ENCODE data around the gene CASK.

Gene CASK

DNA sequence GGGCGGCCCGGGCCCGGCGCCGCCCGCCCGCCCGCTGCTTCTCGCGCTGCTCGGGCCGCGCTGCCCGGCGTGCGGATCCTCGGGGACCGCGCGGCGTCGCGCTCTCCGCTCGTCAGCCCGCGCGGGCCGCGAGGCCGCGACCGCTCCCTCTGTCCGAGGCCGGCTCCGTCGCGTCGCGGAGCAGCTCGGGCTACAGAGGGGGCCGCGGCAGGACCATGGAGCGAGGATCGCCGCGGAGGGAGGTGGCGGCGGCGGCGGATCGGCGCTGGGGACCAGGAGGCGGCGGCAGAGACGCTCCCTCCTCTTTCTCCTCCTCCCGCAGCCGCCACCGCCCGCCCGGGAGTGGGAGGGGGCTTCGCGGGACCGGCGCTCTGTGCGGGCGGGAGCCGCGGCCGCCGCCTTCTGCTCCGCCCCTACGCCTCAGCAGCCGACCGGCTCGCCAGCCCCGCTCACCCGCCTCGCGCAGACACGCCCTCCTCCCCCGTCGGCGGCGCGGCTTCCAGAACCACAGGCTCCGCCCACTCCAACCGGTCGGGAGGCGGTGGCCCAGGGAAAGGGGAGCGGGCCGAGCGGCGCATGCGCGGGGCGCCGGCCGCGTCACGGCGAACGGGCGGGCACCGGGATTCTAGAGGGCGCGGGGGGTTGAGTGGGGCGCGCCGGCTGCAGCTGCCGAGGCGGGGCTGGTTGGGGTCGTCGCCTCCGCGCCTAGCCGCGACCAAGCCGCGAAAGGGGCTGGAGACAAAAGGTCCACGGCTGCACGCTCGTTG is at the start of gene CASK:
TSS of gene CASK (minus strand) at position 344 of the 767 bp plus-strand sequence. CDS start 566 bp downstream, outside the sequence.
- peak; percentile 14 to 64 for DNase-seq

DNA sequence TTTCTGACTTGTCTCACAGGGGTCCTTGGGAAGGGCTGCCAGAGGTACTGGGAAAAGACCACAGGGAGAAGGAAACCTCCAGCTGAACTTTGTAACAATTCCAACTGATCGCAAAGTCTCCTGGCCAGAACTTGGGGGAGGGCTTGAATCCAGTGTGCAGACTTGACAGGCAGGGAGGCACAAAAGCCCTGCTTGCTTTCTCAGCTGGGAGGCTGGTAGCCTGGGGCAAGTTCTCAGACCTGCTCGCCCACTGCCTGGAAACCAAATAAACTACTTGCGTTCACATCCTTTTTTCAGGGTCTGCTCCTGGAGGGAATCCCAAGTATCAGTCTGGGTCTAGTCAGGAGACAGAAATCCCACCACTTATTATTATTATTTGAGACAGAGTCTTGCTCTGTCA is 48.0 kb upstream of the CASK start:
- DNase-seq, result no peak

- no peak for DNase-seq
Observed at GRCh38 chrX:41970419-41970818, 47.1 kb upstream of the CASK start.

GRCh38 chrX:41963348-41963747 is 40.0 kb upstream of the CASK start:
- no peak for DNase-seq

DNA sequence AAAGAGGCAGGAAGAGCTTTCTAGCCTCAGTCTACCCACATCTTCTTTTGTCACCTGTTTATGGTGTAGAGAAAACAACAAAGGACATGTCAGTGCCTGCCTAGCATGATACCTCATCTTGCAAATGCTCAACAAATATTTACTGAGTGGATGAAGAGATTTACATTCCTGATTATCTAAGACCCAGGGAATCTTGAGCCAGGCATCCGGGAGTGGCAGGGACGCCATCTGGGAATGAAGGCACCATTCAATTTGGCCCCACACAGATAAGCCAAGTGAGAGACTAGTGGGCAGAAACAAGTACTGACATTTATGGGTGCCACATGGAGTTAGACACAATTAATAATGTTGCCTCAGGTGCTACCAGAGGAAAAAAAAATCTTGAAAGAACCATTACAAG is 36.8 kb upstream of the CASK start:
- DNase-seq, result no peak

- DNase-seq, result no peak
Observed at GRCh38 chrX:41958861-41959260, 35.5 kb upstream of the CASK start.

DNA sequence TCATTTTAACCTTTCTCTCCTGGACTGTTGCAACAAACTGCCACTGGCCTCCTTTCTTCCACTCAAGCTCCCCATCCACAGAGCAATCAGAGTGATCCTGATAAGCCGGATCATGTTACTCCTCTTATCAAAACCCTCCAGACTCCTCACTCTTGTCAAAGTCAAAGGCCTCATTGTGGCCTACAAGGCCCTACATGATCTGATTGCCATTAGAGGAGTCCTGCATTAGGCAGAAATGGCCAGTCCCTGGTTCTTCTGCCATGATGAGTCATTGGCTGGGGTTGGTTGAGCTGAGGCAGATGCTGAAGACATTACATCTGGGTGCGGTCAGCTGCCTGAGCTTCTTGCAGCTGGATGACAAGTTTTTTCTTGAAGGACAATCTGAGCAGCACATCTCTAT is 32.7 kb upstream of the CASK start:
- no peak for DNase-seq

- no peak for DNase-seq
Observed at GRCh38 chrX:41952102-41952501, 28.7 kb upstream of the CASK start.

DNA sequence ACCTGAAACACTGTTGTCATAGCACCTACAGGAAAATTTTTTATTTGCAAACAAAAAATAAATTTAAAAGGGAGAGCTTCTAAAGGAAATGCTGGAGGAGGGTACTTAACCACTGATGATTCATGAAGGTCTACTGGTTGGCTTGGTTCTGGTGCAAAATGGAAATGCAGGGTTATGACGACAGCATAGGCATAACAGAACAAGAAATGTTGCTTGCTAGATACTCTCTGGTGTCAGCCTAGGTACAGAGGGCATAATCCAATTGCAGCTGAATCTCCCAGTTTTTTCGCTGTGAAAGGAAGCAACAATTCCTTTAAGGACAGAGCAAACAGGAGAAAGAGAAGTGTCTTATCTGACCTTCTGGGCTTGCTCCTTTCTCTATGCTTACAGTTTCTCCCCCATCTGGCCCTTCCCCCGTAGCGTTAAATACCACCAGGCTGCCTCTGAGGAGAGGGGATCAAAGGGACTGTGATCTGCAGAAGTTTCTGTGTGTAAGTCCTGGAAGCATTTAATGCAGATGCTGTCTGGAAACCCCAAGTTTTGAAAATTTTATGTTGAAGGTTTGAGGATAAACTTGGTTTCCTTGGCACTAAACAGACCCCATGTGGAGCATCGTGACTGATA is 23.7 kb upstream of the CASK start:
- no peak for DNase-seq

GRCh38 chrX:41946235-41946634 is 22.9 kb upstream of the CASK start:
- no peak for DNase-seq

GRCh38 chrX:41935832-41936231 is 12.5 kb upstream of the CASK start:
- DNase-seq, result no peak

DNA sequence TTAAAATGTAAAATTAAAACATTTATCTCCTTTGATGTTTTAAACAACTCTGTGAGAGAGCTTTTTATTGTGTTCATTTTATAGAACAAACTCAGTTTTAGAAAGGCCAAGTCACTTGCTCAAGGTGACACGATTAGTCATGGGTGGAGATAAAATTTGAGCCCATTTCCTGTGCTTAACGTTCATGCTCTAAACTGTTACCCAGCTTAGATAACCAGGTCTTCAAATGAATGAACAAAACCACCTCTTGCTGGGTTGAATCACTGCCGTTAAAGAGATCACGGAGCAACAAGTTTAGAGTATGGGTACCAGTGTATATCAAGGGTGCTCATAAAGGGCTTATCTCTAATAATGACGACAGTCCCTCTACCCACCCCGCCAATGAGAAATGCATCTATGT is 10.2 kb upstream of the CASK start:
- no peak for DNase-seq

GRCh38 chrX:41932885-41933284 is 9.5 kb upstream of the CASK start:
- DNase-seq, result no peak

- no peak for DNase-seq
Observed at GRCh38 chrX:41931591-41931990, 8.2 kb upstream of the CASK start.

GRCh38 chrX:41923978-41924683 is 777 bp upstream of the CASK start:
- peak in 1 of 2 experiments; percentile 1 for DNase-seq

GRCh38 chrX:41922431-41923151 is 763 bp downstream of the CASK start:
- DNase-seq, result peak in 1 of 2 experiments; percentile 6

DNA sequence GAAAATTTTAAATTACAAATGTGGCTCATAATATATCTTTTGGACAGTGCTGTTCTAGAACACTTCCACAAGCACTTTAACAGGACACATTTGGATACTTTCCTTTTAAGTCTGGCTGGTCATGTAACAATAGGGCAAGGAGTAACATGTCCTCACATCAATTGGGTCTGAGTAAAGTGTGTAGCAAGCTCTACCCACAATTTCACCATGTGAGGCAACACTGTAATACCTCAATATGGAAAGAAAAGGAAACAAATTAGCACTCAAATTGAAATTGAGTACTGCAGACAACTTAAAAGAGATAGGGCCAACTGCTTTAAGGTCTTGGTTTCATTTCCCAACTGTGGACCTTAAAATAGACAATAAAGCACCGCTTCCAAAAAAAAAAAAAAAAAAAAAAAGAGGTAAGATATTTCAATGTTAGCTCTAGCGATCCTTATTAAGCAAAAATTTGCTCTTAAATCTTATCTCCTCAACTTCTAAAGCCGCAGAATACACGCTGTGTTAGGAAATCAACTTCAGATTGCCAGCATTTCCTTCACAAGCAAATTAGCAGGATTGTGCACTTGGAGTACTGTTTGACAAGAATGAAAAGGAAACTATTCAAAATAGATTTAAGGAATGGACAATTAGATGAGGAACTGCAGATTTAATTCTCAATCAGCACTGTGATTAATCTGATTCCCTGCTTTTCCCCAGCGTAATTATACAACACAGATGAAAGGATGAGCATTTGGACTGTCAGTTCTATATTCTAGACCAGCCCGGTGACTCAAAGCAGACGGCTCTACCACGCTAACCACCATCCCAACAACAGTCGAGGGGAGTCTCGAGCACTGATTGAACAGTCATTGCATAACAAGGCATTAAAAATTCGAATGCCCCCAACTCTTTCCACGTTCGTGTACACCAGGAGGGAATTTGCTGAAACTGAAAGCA is 1.6 kb downstream of the CASK start:
- DNase-seq, result no peak

DNA sequence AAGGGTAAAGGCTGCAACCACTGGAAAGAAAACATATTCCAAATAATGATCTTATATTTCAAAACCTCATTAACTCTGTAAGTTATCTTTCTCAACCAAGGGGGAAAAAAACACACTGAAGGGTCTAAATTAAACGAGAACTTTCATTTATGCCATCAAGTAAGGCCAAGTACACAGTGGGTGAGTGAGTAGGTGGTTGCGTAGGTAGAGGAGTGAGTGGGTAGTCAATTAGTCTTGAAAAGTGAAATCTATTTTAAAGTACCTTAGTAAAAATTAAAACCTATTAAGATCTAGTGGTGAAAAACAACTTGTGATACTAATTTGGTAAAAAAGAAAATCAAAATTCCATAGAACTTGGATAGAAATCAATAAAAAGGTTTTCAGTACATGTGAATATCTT is 3.5 kb downstream of the CASK start:
- DNase-seq, result no peak

DNA sequence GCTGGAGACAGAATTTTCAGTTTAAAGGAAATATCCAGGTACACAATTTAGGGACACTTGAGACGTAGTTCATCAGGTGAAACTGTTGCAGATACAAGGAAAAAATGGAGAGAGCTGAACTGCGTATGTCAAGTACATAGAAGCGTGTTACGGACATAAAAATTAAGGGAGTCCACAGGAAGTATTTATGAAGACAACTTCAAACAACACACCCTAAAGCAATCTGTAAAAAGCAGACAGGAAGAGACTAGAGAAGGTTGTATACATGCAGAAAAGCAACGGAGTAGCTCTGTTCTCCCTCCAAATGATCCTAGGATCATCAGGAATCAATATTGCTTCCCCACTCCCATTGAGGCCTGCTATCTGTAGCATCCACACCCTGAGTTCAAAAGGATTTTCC is 5.8 kb downstream of the CASK start:
- DNase-seq, result no peak

- no peak for DNase-seq
Observed at GRCh38 chrX:41913476-41913875, 9.9 kb downstream of the CASK start.

GRCh38 chrX:41912923-41913322 is 10.4 kb downstream of the CASK start:
- DNase-seq, result no peak

DNA sequence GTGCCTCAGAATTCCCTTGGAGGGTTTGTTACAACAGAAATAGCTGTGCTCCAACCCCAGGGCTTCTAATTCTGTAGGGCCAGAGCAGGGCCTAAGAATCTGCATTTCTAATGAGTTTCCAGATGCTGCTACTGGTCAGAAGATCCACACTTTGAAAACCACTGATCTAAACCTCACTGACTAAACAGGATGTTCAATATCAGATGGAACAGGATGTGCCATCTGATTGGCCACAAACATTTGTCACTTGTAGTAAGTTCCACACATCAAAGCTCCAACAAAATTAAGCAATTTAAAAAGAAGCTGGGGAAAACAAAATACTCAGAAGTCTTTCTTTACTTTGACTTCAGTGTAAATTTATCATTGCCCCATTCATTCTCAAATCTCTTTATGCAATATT is 14.3 kb downstream of the CASK start:
- no peak for DNase-seq

Data from SW 1271 (cell line).